ENCODE measurements around the gene SNCB. TPM values are rescaled to one million over a fixed set of nuclear protein-coding genes. Genes with fewer than 3 reads are reported as not detected.
"Not testable (repeated sequence)": the region's sequence is repeated elsewhere in the genome, so short reads cannot be mapped to it uniquely, and the experiment has no call there.

SNCB gene
- total RNA-seq, 2 donors from 2014 or later, result not detected

GRCh38 chr5:176608142-176608705 is 22.1 kb downstream of the SNCB start:
- no peak for TF ChIP-seq CTCF (IDR thresholded peaks at IDR 0.05)
- H3K36me3 ChIP-seq, result no peaks in the 10 kb centered on the region
- no peaks in the 10 kb centered on the region for H3K9me3 ChIP-seq
- H3K27me3 ChIP-seq, result peaks cover 5% of the 10 kb centered on the region
- no peak overlapping the region for H3K27ac ChIP-seq
- intact Hi-C loops (cut with DNase I), result loop anchor here (5.0 kb wide), 1 partner anchor 39 kb away; the partner anchor contains the start of gene TSPAN17
- H3K4me3 ChIP-seq, result no peak overlapping the region
- H3K4me1 ChIP-seq, result no peaks in the 10 kb centered on the region
- DNase-seq, result no peak
- H3K9ac ChIP-seq (ENCODE audit: low read depth in 2 of 2, low read length in 2 of 2), result no peak overlapping the region

GRCh38 chr5:176606875-176607274 is 23.5 kb downstream of the SNCB start:
- no peaks in the 10 kb centered on the region for H3K36me3 ChIP-seq
- no peaks in the 10 kb centered on the region for H3K9me3 ChIP-seq
- H3K27me3 ChIP-seq, result peaks cover 5% of the 10 kb centered on the region
- DNase-seq, result no peak
- no peaks in the 10 kb centered on the region for H3K4me1 ChIP-seq
- intact Hi-C loops (cut with DNase I), result loop anchor here (5.0 kb wide), 1 partner anchor 40 kb away; the partner anchor contains the start of gene TSPAN17
- TF ChIP-seq CTCF (IDR thresholded peaks at IDR 0.05), result no peak
- H3K4me3 ChIP-seq, result no peak overlapping the region
- no peak overlapping the region for H3K9ac ChIP-seq (ENCODE audit: low read depth in 2 of 2, low read length in 2 of 2)
- no peak overlapping the region for H3K27ac ChIP-seq

- Histone ChIP-seq H3K27ac (no peak overlapping the region), H3K27me3 (peaks cover 4% of the 10 kb centered on the region), H3K9ac (ENCODE audit: low read depth in 2 of 2, low read length in 2 of 2) (no peak overlapping the region), H3K4me3 (no peak overlapping the region), H3K36me3 (no peaks in the 10 kb centered on the region), H3K9me3 (no peaks in the 10 kb centered on the region), H3K4me1 (no peaks in the 10 kb centered on the region)
- DNase-seq, result no peak
- TF ChIP-seq CTCF (IDR thresholded peaks at IDR 0.05), result no peak
- intact Hi-C loops (cut with DNase I), result loop anchor here (5.0 kb wide), 1 partner anchor 41 kb away; the partner anchor contains the start of gene TSPAN17
Measured at GRCh38 chr5:176606032-176606431, 24.3 kb downstream of the SNCB start.

- H3K27me3 ChIP-seq, result no peaks in the 10 kb centered on the region
- no peak overlapping the region for H3K4me3 ChIP-seq
- H3K9me3 ChIP-seq, result no peaks in the 10 kb centered on the region
- H3K27ac ChIP-seq, result no peak overlapping the region
- H3K9ac ChIP-seq (ENCODE audit: low read depth in 2 of 2, low read length in 2 of 2), result no peak overlapping the region
- intact Hi-C loops (cut with DNase I), result no loop called here
- H3K36me3 ChIP-seq, result no peaks in the 10 kb centered on the region
- DNase-seq, result no peak
- no peak for TF ChIP-seq CTCF (IDR thresholded peaks at IDR 0.05)
- no peaks in the 10 kb centered on the region for H3K4me1 ChIP-seq
Measured at GRCh38 chr5:176603091-176603490, 27.2 kb downstream of the SNCB start.

GRCh38 chr5:176601901-176602482 is 28.3 kb downstream of the SNCB start:
- no peak overlapping the region for H3K9ac ChIP-seq (ENCODE audit: low read depth in 2 of 2, low read length in 2 of 2)
- H3K27me3 ChIP-seq, result no peaks in the 10 kb centered on the region
- H3K4me1 ChIP-seq, result no peaks in the 10 kb centered on the region
- H3K4me3 ChIP-seq, result no peak overlapping the region
- intact Hi-C loops (cut with DNase I), result no loop called here
- H3K27ac ChIP-seq, result no peak overlapping the region
- DNase-seq, result no peak
- no peaks in the 10 kb centered on the region for H3K36me3 ChIP-seq
- no peaks in the 10 kb centered on the region for H3K9me3 ChIP-seq
- TF ChIP-seq CTCF (IDR thresholded peaks at IDR 0.05), result no peak

- intact Hi-C loops (cut with DNase I); H3K9me3 ChIP-seq; H3K27me3 ChIP-seq; H3K4me1 ChIP-seq; H3K9ac ChIP-seq (ENCODE audit: low read depth in 2 of 2, low read length in 2 of 2); H3K4me3 ChIP-seq; H3K27ac ChIP-seq; DNase-seq; H3K36me3 ChIP-seq: not testable (repeated sequence)
Measured at GRCh38 chr5:176599749-176600430, 30.4 kb downstream of the SNCB start.

Measured in colonic mucosa (tissue), 4 donors.